GM18907 (cell line): ENCODE data around the gene CDC42.
"Not testable (repeated sequence)": the region's sequence is repeated elsewhere in the genome, so short reads cannot be mapped to it uniquely, and the experiment has no call there.

Experiments
- ATAC-seq: cut with Tn5 transposase; IDR thresholded peaks from one replicate; pipeline ENCODE4 v1.9.1; 2021; ENCODE audit warnings: mild to moderate bottlenecking, moderate library complexity; ENCODE audit not compliant: unreplicated experiment

Gene CDC42

DNA sequence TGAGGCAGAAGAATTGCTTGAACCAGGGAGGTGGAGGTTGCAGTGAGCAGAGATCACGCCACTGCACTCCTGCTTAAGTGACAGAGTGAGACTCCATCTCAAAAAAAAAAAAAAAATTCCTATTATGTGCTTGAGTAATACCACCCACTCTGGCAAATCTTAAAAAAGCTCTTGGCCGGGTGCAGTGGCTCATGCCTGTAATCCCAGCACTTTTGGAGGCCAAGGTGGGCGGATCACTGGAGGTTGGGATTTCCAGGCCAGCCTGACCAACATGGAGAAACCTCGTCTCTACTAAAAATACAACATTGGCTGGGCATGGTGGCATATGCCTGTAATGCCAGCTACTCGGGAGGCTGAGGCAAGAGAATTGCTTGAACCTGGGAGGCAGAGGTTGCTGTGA is 17.7 kb upstream of the CDC42 start:
- not testable (repeated sequence) for ATAC-seq

DNA sequence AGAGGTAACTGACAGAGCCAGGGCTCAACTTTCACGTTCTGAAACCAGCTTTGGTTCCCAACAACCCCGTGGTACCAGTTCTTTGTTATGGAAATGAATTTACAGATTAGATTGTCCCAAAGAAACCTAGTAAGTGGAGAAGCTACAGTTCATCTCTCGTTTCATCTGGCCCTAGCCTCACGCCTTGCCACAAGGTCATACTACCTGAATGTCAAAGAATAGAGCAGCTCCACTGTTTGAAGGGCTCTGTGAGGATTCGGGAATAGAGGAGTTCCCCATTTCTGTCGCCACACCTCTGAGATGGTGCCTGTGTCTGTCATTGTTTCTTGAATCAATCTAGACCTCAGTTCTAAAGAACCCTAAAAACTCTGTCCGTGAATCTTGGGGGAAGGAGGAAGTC is 15.0 kb upstream of the CDC42 start:
- ATAC-seq: no peak

DNA sequence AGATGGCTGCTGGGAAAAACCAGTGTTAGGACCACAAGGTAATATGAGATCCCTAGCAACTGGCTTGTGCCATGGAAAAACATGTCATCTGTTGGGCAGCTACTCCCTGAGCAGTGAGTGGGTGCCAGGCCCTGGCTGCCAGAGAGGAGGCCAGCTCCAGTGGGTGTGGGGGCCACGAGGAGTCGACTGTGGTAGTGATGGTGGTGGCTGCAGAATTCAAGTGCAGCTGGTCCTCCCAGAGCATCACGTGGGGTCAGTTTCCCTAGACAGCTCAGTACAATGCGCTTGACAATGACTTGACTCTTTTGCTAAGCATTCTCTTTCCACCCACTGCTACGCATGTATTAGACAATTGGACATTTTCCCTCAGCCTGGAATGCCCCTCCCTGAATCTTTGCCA is 14.5 kb upstream of the CDC42 start:
- ATAC-seq: no peak

DNA sequence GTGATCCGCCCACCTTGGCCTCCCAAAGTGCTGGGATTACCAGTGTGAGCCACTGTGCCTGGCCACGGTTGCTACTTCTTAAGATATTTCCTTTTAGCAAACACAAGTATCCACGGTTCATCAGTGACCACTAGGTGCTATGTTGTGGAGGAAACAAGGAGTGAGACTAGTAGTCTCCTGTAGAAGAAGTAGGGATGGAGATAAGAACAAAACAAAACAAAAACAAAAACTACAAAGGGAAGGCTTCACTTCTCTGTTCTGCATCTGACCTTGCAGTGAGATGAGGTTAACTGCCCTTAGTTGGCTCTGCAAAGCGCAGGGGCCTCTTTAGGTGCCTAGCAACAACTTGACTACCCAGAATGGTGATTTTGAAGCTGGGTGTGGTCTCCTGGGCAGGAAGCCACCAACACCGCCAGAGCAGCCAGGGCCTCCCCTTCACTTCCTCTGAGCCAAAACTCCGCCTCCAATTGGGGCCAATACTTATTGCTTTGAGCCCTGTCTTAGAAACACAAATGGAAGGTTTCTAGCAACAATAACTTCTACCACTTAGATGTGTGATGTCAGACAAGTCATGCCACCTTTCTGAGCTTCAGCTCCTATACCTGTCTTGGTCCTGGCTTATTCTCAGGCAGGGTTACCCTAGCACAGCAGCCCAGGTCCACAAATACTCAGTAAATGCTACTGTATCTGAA is 12.8 kb upstream of the CDC42 start:
- ATAC-seq: peak; percentile 98

DNA sequence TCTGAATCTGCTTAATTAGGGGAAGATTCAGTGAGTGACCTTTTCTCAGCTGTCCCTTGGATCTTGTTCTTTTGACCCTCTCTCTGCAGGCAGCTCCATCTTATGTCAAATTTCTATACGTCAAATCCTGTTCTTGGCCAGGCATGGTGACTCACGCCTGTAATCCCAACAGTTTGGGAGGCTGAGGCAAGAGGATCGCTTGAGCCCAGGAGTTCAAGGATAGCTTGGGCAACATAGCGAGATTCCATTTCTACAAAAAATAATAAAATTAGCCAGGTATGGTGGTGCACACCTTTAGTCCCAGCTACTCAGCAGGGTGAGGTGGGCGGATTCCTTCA is 12.3 kb upstream of the CDC42 start:
- no peak for ATAC-seq

DNA sequence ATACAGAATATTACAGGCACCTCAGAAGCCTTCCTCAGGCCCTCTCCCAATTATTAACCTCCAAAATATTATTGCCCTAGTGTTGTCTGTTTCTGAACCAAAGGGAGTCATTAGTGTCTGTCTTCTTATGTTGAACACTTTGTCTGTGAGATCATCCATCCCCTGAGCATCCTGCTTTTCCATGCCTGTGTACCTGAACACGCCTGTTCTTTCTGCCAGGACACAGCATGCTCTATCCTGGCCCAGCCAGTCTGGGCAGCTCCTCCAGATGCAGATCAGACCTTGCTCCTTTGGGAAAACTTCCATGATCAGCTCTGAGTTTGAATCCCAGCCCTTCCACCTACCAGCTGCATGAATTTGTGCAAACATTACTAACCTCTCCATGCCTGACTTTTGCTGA is 11.0 kb upstream of the CDC42 start:
- ATAC-seq: no peak

DNA sequence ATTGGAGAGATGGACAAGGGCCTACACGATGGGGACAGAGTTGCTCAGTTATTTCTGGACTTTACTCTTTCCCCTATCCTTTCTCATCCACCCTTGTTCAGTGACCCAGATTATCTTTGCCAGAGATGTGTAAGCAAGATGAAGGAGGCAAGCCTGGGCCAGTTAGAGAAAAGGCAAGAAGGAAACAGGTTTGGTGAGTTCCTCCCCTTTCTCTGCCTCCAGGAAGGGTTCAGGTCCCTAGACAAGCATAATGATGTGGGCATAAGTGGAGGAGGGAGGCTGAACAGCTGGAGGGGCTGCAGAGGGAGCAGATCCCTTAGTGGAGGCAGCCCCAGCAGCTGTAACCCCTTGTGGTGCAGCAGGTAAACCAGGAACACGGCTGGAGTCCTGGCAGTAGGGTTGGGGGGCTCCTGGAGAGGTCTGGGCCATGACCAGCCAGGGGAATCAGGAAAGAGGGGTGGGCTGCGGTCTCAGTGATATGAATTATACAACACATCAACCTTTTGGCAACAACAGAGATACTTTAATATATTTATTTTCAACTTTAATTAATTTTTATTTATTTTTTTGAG is 9.2 kb upstream of the CDC42 start:
- no peak for ATAC-seq

DNA sequence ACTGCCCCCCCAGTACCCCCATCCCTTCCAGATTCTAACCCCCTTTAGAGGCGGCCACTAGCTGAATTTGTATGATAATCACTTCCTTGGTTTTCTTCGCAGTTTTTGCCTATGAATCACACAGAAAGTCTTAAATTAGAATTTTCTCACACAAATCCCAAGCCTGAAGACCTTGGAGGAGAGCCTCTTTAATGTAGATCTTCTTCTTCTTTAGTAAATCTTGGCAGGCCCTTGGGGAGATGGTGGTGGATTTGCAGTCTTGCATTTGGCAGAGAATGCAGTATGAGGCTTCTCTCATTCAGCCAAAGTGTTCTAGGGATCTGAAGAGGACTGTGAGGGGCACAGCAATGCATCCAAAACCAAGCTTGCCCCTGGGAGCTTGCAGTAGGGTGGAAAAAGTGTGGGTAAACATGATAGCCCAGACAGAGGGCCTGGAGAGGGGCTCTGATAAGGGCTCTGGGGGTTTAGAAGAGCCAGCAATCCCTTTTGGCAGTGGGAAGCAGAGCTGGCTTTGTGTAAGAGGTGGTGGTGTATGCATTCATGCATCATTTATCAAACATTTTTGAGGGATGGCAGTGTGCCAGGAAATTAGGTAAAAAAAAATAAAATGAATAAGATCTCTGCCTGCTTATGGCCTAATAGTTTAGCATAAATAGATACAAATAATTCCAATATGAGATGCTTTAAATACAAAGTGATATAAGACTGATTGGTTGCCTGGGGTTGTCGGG is 7.7 kb upstream of the CDC42 start:
- no peak for ATAC-seq

DNA sequence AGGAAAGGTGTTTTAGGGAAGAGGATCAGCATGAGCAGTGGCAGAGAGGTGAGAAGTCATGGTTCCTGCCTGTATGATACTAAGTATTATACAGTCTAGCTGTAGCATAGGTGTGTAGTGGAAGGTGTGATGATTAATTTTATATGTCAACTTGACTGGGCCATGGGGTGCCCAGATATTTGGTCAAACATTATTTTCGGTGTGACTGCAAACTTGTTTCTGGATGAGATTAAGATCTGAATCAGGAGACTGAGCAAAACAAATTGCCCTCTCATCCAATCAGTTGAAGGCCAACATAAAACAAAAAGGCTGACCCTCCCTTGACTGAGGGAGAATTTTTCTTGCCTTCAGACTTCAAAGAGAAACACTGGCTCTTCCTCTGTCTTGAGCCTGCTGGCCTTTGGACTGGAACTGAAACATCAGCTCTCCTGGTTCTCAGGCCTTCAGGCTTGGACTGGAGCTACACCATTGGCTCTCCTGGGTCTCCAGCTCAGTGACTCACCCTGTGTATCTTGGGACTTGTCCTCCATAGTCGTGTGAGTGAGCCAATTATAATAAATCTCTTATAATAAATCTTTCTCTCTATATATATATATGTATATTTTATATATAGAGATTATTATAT is 6.8 kb upstream of the CDC42 start:
- ATAC-seq: no peak

DNA sequence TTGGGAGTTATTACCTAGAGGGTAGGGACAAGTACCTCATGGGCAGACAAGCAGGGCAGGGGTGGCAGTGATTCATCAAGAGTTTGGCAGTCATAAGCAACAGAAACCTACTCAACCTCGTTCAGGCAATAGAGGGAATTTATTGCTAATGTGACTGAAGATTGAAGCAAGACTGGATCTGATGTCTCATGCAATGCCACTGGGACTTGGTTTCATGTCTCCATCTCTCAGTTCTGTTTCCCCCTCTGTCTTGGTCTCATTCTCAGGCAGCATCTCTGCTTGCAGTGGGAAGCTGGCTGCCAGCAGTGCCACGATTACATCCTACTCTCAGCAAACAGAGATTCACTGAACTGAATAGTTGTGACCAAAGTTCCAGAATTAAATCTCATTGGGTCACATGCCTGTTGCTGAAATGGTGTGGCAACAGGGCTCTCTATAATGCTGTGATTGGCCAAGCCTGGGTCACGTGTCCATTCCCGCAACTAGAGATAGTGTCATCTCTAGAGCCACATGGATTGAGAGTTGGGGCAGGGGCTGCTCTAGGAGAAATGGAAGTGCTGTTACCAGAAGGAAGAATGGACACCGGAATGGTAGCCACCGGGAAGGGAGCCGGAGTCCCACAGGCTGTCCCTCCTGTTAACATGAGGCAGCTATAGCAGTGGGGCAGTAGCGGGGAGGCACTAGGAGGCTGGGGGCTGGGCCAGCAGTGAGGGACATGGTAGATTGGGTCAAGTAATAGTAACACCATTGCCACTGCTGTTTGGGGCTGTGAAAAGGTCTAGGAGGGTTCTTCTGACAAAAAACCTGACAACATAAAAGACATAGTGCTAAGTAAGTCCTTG is 3.9 kb upstream of the CDC42 start:
- no peak for ATAC-seq

DNA sequence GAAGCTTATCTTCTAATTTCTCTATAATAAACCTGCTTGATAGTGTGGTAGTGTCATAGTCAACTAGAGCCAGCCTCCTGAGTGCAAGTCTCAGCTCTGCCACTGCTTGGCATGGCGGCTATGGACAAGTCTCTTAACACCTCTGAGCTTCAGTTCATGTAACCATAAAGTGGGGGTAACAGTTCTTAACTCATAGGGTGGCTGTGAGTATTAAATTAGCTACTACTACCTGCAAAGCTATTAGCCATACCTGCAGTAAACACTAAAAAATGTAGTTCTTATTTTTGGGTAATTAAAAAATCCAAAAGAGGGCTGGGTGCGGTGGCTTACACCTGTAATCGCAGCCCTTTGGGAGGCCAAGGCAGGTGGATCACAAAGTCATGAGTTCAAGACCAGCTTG is 2.2 kb upstream of the CDC42 start:
- ATAC-seq: no peak

DNA sequence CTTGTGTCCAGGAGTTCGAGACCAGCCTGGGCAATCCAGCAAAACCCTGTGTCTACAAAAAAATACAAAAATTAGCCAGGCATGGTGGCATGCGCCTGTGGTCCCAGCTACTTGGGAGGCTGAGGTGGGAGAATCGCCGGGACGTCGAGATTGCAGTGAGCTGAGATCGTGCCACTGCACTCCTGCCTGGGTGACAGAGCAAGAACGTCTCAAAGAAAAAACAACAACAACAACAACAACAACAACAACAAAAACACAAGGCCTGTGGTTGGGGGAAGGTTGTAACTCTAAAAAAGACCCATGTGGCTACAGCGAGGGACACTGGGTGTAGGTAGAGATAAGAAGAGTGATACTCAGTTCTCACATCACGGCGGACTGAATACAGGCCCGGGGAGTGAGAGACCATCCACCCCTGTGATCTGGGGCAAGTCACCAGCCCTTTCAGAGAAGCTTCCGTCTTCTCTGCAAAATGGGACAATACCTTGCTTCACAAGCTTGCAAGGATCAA is 848 bp upstream of the CDC42 start:
- no peak for ATAC-seq

DNA sequence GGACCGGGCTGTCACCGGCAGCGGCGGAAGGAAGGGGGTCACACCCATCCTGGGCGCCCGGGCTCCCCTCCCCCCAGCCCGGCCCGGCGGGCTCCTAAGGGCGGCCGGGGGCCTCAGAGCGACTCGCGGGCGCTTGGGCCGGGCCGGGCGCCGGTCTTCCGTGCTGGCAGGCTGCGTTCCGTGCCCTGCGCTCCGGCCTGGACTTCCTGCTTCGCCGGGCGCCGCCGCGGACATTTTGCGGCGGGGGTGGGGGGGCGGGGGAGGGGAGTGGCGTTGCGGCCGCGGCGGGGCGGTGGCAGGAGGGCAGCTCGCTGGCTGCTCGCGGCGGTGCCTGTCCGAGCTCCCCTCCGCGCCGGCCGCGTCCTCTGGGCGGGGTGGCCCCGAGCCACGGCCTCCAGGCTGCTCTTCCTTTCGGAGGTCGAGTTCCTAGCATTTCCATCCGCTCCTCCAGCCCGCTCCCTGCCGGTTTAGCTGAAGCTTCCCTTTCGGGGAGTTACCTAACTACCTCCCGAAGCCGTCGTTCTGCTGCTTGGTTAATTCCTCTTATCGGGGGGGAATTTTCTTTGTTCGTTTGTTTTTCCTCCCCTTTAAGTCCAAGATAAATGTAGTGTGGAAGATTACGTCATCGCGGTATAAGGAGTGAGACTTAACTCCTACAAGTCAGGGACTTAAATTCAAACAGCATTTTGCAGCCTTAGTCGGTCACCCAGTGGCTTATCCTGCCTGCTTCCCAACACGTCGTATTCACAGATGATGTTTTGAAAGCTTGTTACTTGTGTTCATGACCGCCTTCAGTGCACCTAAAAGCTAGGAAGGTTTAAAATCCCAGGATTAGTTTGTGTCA is 730 bp downstream of the CDC42 start:
- peak; percentile 40 for ATAC-seq

DNA sequence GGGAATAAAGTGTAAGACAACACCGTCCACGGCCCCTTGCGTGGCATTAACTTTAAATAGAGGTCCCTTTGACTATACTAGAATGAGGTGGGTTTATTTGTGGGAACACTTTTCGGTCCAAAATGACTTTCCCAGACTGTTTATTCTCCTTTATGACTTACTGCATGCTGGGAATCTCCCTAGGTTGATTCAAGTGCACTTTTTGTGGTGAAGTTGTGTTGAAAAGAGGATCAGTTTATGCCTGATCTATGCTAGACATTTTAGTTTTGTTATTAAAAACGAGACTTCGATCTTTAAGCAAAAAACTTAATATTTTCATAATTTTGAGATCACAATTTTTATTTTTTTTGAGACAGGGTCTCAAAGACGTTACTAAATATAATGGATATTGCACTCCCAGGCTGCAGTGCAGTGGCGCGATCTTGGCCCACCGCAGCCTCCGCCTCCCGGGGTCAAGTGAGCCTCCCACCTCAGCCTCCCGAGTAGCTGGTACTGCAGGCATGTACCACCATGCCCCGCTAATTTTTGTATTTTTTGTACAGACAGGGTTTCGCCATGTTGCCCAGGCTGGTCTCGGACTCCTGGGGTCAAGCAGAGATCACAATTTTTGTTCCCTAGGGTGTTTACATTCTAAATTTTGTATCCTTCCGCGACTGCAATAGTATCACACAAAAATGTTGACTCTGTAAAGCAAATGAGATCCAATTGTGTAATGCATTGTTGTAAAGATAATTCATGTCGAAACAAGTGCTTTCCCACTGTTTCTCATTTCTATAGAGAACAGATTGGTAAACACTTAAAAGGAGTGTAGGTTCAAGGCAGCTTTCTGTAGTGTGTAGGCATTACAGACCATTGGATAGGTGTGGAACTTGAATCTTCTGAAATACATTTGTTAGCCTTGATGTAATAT is 1.6 kb downstream of the CDC42 start:
- ATAC-seq: no peak

DNA sequence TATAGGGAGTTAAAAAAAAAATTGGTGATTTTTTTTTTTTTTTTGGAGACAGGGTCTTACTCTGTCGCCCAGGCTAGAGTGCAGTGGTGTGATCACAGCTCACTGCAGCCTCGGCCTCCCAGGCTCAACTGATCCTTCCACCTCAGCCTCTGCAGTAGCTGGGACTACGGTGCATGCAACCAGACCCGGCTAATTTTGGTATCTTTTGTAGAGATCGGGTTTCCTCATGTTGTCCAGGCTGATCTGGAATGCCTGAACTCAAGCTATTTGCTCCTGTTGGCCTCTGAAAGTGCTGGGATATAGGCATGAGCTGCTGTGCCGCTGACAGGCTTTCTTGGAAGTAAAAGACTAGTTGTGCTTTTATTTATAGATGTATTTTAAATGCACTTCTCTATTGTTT is 3.0 kb downstream of the CDC42 start:
- ATAC-seq: no peak

DNA sequence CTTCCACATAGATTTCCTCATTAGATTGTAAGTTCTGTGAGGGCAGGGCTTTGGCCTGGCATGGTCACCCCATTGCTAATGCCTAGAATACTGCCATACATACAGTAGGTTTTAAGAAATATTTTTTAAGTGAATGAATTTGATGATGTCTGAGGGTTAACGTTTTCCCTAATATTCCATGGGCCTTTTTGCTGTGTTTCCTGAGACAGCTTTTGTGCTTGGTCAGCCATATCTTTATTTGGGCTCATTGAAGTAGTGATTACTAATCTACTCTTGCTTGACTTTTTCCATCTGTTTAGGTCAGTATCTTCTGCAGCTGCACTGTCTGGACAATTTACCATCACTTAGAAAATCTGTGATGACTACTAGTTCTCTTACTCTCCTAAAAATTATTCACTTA is 3.5 kb downstream of the CDC42 start:
- no peak for ATAC-seq

DNA sequence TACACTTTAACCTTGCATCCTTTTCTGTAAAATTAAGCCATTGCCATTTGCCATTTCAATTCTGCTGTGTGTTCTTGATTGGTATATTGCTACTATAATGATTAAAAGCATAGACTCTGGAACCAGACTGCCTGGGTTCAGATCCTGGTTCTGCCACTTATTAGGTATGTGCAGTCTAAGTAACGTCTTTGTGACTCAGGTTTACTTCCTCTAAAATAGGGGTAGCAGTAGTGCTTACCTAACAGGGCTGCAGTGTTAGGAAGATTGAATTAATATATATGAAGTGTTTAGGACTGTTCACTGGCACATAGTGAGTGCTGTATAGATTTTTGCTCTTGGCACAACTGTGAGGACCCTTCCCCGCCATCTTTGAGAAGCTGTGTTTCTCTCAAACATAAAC is 4.4 kb downstream of the CDC42 start:
- ATAC-seq: no peak

DNA sequence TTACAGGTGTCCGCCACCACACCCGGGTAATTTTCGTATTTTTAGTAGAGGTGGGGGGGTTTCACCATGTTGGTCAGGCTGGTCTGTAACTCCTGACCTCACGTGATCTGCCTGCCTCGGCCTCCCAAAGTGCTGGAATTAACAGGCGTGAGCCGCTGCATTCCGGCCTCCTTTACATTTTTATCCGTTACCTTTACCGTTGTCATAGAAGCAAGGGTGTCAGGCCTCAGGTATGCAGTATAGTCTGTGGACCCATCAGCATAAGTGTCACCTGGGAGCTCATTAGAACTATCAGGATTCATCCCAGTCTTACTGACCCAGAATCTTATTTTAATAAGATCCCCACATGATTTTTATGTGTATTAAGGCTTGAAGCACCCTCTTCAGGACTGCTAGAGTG is 5.4 kb downstream of the CDC42 start:
- ATAC-seq: no peak

DNA sequence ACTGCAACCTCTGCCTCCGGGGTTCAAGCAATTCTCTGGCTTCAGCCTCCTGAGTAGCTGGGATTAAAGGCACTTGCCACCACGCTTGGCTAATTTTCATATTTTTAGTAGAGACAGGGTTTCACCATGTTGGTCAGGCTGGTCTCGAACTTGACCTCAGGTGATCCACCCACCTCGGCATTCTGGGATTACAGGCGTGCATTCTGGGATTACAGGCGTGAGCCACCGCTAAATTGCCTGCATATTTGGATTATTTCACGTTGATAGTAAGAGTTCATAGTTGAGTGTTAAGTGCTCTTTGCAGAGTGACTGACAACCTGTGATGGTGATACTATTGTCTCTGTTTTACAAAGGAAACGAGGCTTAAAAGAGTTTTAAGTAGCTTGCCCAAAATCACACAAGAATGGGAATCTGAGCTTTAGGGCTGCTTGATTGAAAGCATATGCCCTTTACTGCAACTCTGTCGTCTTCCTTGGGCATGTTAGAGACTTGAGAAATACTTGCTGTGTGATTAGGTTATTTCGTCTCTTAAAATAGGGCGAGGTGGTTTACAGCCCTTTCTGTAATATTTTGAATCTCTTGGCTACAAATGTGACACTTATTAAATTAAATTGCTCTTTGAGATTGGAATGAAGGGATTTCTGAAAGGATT is 12.4 kb downstream of the CDC42 start:
- no peak for ATAC-seq
